ENCODE data around the gene CA9.
"Not testable (repeated sequence)": the region's sequence is repeated elsewhere in the genome, so short reads cannot be mapped to it uniquely, and the experiment has no call there.

The CA9 gene

GRCh38 chr9:35643046-35643445 lies 30.7 kb upstream of the CA9 start:
- peaks cover 58% of the 10 kb centered on the region for H3K4me1 ChIP-seq (ENCODE audit: insufficient read depth, low read length)
- no peak overlapping the region for H3K4me3 ChIP-seq (ENCODE audit: low read depth in 1 of 2, low read length in 2 of 2)
- H3K27ac ChIP-seq (ENCODE audit: low read length) = no peak overlapping the region; the same call in 1 of the 2 replicates
- H3K4me2 ChIP-seq (ENCODE audit: insufficient read depth, low read length) = no peak overlapping the region
- peaks cover 26% of the 10 kb centered on the region for H3K79me2 ChIP-seq (ENCODE audit: insufficient read depth, low read length)
- peaks cover 14% of the 10 kb centered on the region; the same call in 1 of the 2 replicates for H3K36me3 ChIP-seq (ENCODE audit: insufficient read depth, low read length)
- H3K9me3 ChIP-seq (ENCODE audit: insufficient read depth, low read length, severe bottlenecking) = no peaks in the 10 kb centered on the region
- H3K27me3 ChIP-seq (ENCODE audit: insufficient read depth, low read length, poor library complexity) = no peaks in the 10 kb centered on the region
- no peak for DNase-seq
- no peak overlapping the region for H2AFZ ChIP-seq (ENCODE audit: low read depth, low read length)
- H3K9ac ChIP-seq (ENCODE audit: low read depth, low read length) = no peak overlapping the region
- H4K20me1 ChIP-seq (ENCODE audit: insufficient read depth, low read length) = no peaks in the 10 kb centered on the region
- no peak for ATAC-seq (ENCODE audit: insufficient read depth, low read depth)
- TF ChIP-seq EZH2 (IDR thresholded peaks at IDR 0.05; ENCODE audit: borderline replicate concordance, low read depth, low read length, severe bottlenecking) (no peak), CTCF (IDR thresholded peaks at IDR 0.05; ENCODE audit: borderline replicate concordance, extremely low read depth, low read length, poor library complexity, severe bottlenecking) (no peak)

GRCh38 chr9:35645736-35646135 lies 28.0 kb upstream of the CA9 start:
- Histone ChIP-seq H3K9ac (ENCODE audit: low read depth, low read length) (peak overlapping the region; percentile 95), H3K36me3 (ENCODE audit: insufficient read depth, low read length) (peaks cover 33% of the 10 kb centered on the region; the same call in 1 of the 2 replicates), H2AFZ (ENCODE audit: low read depth, low read length) (peak overlapping the region; percentile 85), H3K79me2 (ENCODE audit: insufficient read depth, low read length) (peaks cover 48% of the 10 kb centered on the region), H3K4me1 (ENCODE audit: insufficient read depth, low read length) (peaks cover 67% of the 10 kb centered on the region), H3K4me3 (ENCODE audit: low read depth in 1 of 2, low read length in 2 of 2) (peak overlapping the region; percentile 91 to 94; a peak in 3 of 4 replicates), H3K27ac (ENCODE audit: low read length) (peak overlapping the region; percentile 100), H3K4me2 (ENCODE audit: insufficient read depth, low read length) (peak overlapping the region; percentile 79)
- not testable (repeated sequence) for ATAC-seq (ENCODE audit: insufficient read depth, low read depth); H4K20me1 ChIP-seq (ENCODE audit: insufficient read depth, low read length); H3K9me3 ChIP-seq (ENCODE audit: insufficient read depth, low read length, severe bottlenecking); H3K27me3 ChIP-seq (ENCODE audit: insufficient read depth, low read length, poor library complexity)
- peak; percentile 25 for DNase-seq

GRCh38 chr9:35646153-35646532 lies 27.6 kb upstream of the CA9 start:
- TF ChIP-seq EZH2 (IDR thresholded peaks at IDR 0.05; ENCODE audit: borderline replicate concordance, low read depth, low read length, severe bottlenecking) (no peak), CTCF (IDR thresholded peaks at IDR 0.05; ENCODE audit: borderline replicate concordance, extremely low read depth, low read length, poor library complexity, severe bottlenecking) (no peak)
- no peaks in the 10 kb centered on the region for H3K27me3 ChIP-seq (ENCODE audit: insufficient read depth, low read length, poor library complexity)
- no peaks in the 10 kb centered on the region for H3K9me3 ChIP-seq (ENCODE audit: insufficient read depth, low read length, severe bottlenecking)
- H3K4me1 ChIP-seq (ENCODE audit: insufficient read depth, low read length) = peaks cover 72% of the 10 kb centered on the region
- H3K36me3 ChIP-seq (ENCODE audit: insufficient read depth, low read length) = peaks cover 30% of the 10 kb centered on the region; the same call in 1 of the 2 replicates
- H3K4me2 ChIP-seq (ENCODE audit: insufficient read depth, low read length) = peak overlapping the region; percentile 79
- peak overlapping the region; percentile 85 for H2AFZ ChIP-seq (ENCODE audit: low read depth, low read length)
- H3K79me2 ChIP-seq (ENCODE audit: insufficient read depth, low read length) = peaks cover 52% of the 10 kb centered on the region
- H3K9ac ChIP-seq (ENCODE audit: low read depth, low read length) = peak overlapping the region; percentile 95
- H3K27ac ChIP-seq (ENCODE audit: low read length) = peak overlapping the region; percentile 100
- DNase-seq (peak; percentile 70), ATAC-seq (ENCODE audit: insufficient read depth, low read depth) (peak; percentile 19)
- H3K4me3 ChIP-seq (ENCODE audit: low read depth in 1 of 2, low read length in 2 of 2) = peak overlapping the region; percentile 91 to 94
- no peaks in the 10 kb centered on the region for H4K20me1 ChIP-seq (ENCODE audit: insufficient read depth, low read length)

- H3K4me1 ChIP-seq (ENCODE audit: insufficient read depth, low read length) = peaks cover 77% of the 10 kb centered on the region
- TF ChIP-seq EZH2 (IDR thresholded peaks at IDR 0.05; ENCODE audit: borderline replicate concordance, low read depth, low read length, severe bottlenecking) (no peak), CTCF (IDR thresholded peaks at IDR 0.05; ENCODE audit: borderline replicate concordance, extremely low read depth, low read length, poor library complexity, severe bottlenecking) (peak; percentile 89)
- H3K27ac ChIP-seq (ENCODE audit: low read length) = peak overlapping the region; percentile 100
- peak overlapping the region; percentile 85 for H2AFZ ChIP-seq (ENCODE audit: low read depth, low read length)
- peaks cover 56% of the 10 kb centered on the region for H3K79me2 ChIP-seq (ENCODE audit: insufficient read depth, low read length)
- H4K20me1 ChIP-seq (ENCODE audit: insufficient read depth, low read length) = no peaks in the 10 kb centered on the region
- ATAC-seq (ENCODE audit: insufficient read depth, low read depth) = peak; percentile 70
- H3K4me2 ChIP-seq (ENCODE audit: insufficient read depth, low read length) = peak overlapping the region; percentile 79
- H3K36me3 ChIP-seq (ENCODE audit: insufficient read depth, low read length) = peaks cover 30% of the 10 kb centered on the region; the same call in 1 of the 2 replicates
- no peaks in the 10 kb centered on the region for H3K27me3 ChIP-seq (ENCODE audit: insufficient read depth, low read length, poor library complexity)
- no peaks in the 10 kb centered on the region for H3K9me3 ChIP-seq (ENCODE audit: insufficient read depth, low read length, severe bottlenecking)
- H3K9ac ChIP-seq (ENCODE audit: low read depth, low read length) = peak overlapping the region; percentile 95
- peak; percentile 95 for DNase-seq
- H3K4me3 ChIP-seq (ENCODE audit: low read depth in 1 of 2, low read length in 2 of 2) = peak overlapping the region; percentile 91 to 94
These were observed 27.0 kb upstream of the CA9 start for GRCh38 chr9:35646533-35647265.
